Activated T-helper 17 cell treated with anti-CD3 and anti-CD28 coated beads, Interleukin-2, amount 50 U/mL, for 72 hours (primary cell): Measurements from ENCODE around the gene ZFP30. TPM values are rescaled to one million over a fixed set of nuclear protein-coding genes. Genes with fewer than 3 reads are reported as not detected.

Experiments used
- ATAC-seq: fragments of 150-1000 bp; cut with Tn5 transposase; replicated peaks from 2 replicates; pipeline ENCODE4 v1.10.0; 2021; ENCODE audit warnings: mild to moderate bottlenecking, moderate library complexity
- H3K27ac Mint-ChIP-seq: one replicate; pipeline ENCODE4 v1.8.0; 2022; ENCODE audit warnings: mixed read lengths
- H3K27me3 Mint-ChIP-seq: one replicate; pipeline ENCODE4 v1.8.0; 2022; ENCODE audit warnings: mixed read lengths
- H3K36me3 Mint-ChIP-seq: one replicate; pipeline ENCODE4 v1.8.0; 2022; ENCODE audit warnings: low read depth, mild to moderate bottlenecking, mixed read lengths
- H3K4me1 Mint-ChIP-seq: one replicate; pipeline ENCODE4 v1.8.0; 2022; ENCODE audit warnings: mixed read lengths
- H3K4me3 Mint-ChIP-seq: one replicate; pipeline ENCODE4 v1.8.0; 2022; ENCODE audit warnings: mild to moderate bottlenecking, mixed read lengths
- H3K9me3 Mint-ChIP-seq: one replicate; pipeline ENCODE4 v1.8.0; 2022; ENCODE audit warnings: mixed read lengths
- total RNA-seq, 2 donors: library from RNA; stranded (reverse); gene quantifications; one replicate each; pipeline ENCODE4 v1.2.3, GENCODE V29; 2022

Gene ZFP30
- total RNA-seq, 2 donors from 2014 or later = 5.1 to 14.5 TPM

DNA sequence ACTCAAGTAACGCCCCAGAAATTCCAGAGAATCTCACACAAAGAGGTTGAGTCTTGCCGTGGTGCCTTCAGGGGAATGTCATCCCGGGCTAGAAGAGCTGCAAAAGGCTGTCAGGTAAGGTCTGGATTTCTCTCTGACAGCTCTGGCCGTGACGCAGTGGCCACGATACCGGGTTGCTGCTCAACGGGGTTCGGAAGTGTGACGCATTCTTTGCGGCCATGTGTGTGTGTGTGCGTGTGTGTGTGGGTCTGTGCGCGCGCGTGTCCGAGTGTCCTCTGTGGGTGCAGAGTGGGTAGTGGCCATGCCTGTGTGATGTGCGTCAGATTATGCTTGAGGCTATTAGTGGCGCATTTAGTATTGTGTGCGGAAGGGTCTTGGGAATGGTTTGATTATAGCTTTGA lies 60.3 kb downstream of the ZFP30 start:
- H3K27me3 Mint-ChIP-seq = no peaks in the 10 kb centered on the region
- H3K27ac Mint-ChIP-seq = peak overlapping the region; percentile 91
- ATAC-seq = peak; percentile 66
- peaks cover 5% of the 10 kb centered on the region for H3K9me3 Mint-ChIP-seq
- H3K36me3 Mint-ChIP-seq = peaks cover 23% of the 10 kb centered on the region
- H3K4me1 Mint-ChIP-seq = peaks cover 11% of the 10 kb centered on the region
- peak overlapping the region; percentile 93 for H3K4me3 Mint-ChIP-seq

DNA sequence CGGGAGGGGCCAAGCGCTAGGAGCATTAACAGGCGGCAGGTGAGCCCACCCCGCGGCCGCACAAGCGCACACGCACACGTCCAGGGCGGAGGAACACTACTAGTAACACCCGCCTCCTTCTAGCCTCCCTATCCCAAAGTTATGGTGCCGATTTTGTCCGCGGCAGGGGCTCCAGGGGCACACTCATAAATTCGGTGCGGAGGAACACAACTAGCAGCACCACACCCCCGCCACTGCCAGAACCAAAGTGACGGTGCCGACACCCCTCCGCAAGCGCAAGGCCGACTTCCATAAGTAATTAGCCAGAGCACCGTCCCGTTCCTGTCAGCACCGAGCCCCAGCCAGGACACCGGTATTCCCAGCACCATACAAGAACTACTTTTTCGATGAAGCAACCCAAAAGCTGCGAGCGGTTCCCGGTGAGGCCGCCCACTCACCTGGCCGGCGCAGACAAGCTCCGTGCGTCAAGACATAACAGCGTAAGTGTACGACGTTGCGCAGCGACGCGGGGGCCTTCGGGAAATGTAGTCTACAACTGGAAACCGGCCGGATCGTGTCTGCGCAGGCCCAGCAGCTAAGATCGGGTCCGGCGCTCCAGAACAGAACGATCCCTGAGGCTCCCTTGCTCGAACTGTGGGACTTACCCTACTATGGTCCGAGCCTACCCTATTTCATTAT lies 60.8 kb downstream of the ZFP30 start, which contains the start of the genes ZNF540 and ZNF571:
Gene ZNF540, plus strand, starts transcription at position 573 of the 678 bp plus-strand sequence. CDS start 3,572 bp downstream, outside the sequence.
Gene ZNF571, minus strand, starts transcription at position 489 of the 678 bp plus-strand sequence. CDS start 8,116 bp downstream, outside the sequence.
- peaks cover 5% of the 10 kb centered on the region for H3K9me3 Mint-ChIP-seq
- H3K4me3 Mint-ChIP-seq = peak within 1 kb of the TSS; percentile 93
- ATAC-seq = peak; percentile 98

DNA sequence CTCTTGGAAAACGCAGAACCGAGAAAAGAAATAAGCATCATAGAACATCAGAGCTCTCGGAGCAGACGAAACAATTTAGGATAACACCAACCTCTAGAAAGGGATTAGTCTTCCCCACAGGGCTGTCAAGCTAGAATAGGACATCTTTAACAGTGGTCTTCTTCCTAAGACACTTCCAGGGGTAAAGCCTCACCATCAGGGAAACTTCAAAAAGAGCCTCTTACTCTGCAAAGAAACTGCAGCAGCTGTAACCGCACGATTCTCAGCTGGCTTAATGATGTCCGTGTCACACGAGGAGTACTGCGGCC lies 61.3 kb downstream of the ZFP30 start:
- H3K4me3 Mint-ChIP-seq = peak overlapping the region; percentile 93
- H3K9me3 Mint-ChIP-seq = peaks cover 5% of the 10 kb centered on the region
- no peaks in the 10 kb centered on the region for H3K27me3 Mint-ChIP-seq
- H3K4me1 Mint-ChIP-seq = peaks cover 11% of the 10 kb centered on the region
- H3K36me3 Mint-ChIP-seq = peaks cover 13% of the 10 kb centered on the region
- ATAC-seq = no peak
- peak overlapping the region; percentile 91 for H3K27ac Mint-ChIP-seq

More for the DNA sequence above, 60.8 kb downstream of the ZFP30 start, which contains the start of the genes ZNF540 and ZNF571:
- peaks cover 11% of the 10 kb centered on the region for H3K4me1 Mint-ChIP-seq
- no peaks in the 10 kb centered on the region for H3K27me3 Mint-ChIP-seq
- H3K36me3 Mint-ChIP-seq = peaks cover 18% of the 10 kb centered on the region
- peak within 1 kb of the TSS; percentile 91 for H3K27ac Mint-ChIP-seq

- peaks cover 17% of the 10 kb centered on the region for H3K9me3 Mint-ChIP-seq
- H3K36me3 Mint-ChIP-seq = peaks cover 12% of the 10 kb centered on the region
- H3K27me3 Mint-ChIP-seq = no peaks in the 10 kb centered on the region
- no peaks in the 10 kb centered on the region for H3K4me1 Mint-ChIP-seq
- H3K4me3 Mint-ChIP-seq = no peak overlapping the region
- no peak overlapping the region for H3K27ac Mint-ChIP-seq
- ATAC-seq = no peak
Observed at GRCh38 chr19:37583340-37583739, 71.9 kb downstream of the ZFP30 start.

DNA sequence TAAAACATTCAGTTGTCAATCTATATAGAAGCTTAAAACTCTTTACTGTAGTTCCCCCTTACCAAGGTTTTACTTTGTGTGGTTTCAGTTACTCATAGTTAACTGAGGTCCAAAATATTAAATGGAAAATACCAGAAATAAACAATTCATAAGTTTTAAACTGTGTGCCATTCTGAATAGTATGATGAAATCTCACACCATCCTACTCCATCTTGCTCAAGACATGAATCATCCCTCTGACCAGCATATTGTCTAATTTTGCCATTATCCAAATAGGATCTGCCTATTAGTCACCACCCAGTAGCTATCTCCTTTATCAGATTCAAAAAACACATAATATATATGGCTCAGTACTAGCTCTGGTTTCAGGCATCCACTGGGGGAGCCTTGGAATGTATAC lies 83.1 kb downstream of the ZFP30 start:
- Mint-ChIP-seq H3K36me3 (peaks cover 37% of the 10 kb centered on the region), H3K27ac (no peak overlapping the region), H3K4me3 (no peak overlapping the region), H3K4me1 (no peaks in the 10 kb centered on the region), H3K9me3 (peaks cover 37% of the 10 kb centered on the region), H3K27me3 (no peaks in the 10 kb centered on the region)
- no peak for ATAC-seq

DNA sequence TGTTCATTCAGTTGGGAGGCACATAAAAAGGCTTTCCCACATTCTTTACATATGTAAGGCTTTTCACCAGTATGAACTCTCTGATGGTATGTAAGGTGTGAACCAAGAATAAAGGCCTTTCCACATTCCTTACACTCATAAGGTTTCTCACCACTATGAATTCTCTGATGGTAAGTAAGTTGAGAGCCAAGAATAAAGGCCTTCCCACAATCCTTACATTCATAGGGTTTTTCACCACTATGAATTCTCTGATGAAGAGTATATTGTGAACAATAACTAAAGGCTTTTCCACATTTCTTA lies 89.9 kb downstream of the ZFP30 start:
- Mint-ChIP-seq H3K27ac (no peak overlapping the region), H3K36me3 (peaks cover 65% of the 10 kb centered on the region), H3K4me1 (no peaks in the 10 kb centered on the region), H3K4me3 (no peak overlapping the region), H3K27me3 (no peaks in the 10 kb centered on the region), H3K9me3 (peaks cover 47% of the 10 kb centered on the region)
- no peak for ATAC-seq

DNA sequence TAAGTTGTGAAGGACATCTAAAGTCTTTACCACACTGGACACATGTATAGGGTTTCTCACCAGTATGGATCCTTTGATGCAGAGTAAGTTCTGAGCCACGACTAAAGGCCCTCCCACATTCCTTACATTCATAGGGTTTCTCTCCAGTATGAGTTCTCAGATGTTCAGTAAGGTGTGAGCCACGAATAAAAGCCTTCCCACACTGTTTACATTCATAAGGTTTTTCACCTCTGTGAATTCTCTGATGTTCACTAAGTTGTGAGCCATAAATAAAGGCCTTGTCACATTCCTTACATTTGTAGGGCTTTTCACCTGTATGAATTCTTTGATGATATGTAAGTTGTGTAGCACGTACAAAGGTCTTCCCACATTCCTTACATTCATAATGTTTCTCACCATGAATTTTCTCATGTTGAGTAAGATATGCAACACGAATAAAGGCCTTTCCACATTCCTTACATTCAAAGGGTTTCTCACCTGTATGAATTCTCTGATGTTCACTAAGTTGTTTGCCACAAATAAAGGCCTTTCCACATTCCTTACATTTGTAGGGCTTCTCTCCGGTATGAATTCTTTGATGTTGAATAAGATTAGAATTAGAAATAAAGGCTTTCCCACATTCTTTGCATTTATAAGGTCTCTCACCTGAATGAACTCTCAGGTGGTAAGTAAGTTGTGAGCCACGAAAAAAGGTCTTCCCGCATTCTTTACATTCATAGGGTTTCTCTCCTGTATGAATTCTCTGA lies 90.5 kb downstream of the ZFP30 start:
- H3K27ac Mint-ChIP-seq = no peak overlapping the region
- H3K9me3 Mint-ChIP-seq = peaks cover 42% of the 10 kb centered on the region
- H3K27me3 Mint-ChIP-seq = no peaks in the 10 kb centered on the region
- no peaks in the 10 kb centered on the region for H3K4me1 Mint-ChIP-seq
- H3K4me3 Mint-ChIP-seq = no peak overlapping the region
- ATAC-seq = no peak
- peaks cover 59% of the 10 kb centered on the region for H3K36me3 Mint-ChIP-seq

Other genes with a start within 250 kb of the ZFP30 start
- gene ZNF569, start 188.0 kb downstream of the ZFP30 start, total RNA-seq = 1 to 10 TPM; 3.2 to 5.2 TPM
- 1 to 10 TPM; 4.9 to 5.7 TPM for gene ZNF570, start 186.1 kb downstream of the ZFP30 start, total RNA-seq
- 1 to 10 TPM; 3.2 to 4.4 TPM for gene ZNF793, start 148.5 kb downstream of the ZFP30 start, total RNA-seq
- 1 to 10 TPM; 2.5 to 3.3 TPM for gene ZNF571, start 60.7 kb downstream of the ZFP30 start, total RNA-seq
- 1 to 10 TPM in 1 of 2 donors, under 1 TPM in 1; 0.58 to 2.1 TPM for gene ZNF540, start 60.6 kb downstream of the ZFP30 start, total RNA-seq
- gene ZNF607, start 64.3 kb upstream of the ZFP30 start, total RNA-seq = 1 to 10 TPM; 4.2 to 9.4 TPM
- gene ZNF573, start 124.1 kb upstream of the ZFP30 start, total RNA-seq = 1 to 10 TPM; 4.9 to 9.8 TPM